H1 (cell line): ENCODE measurements around the gene LCLAT1. TPM values are rescaled to one million over a fixed set of nuclear protein-coding genes. Genes with fewer than 3 reads are reported as not detected.

ENCODE experiments used
- CTCF ChIA-PET: fragments of 300-600 bp; sonication (Branson Sonifier 250); formaldehyde crosslinking; loops from one replicate; lab custom pipeline; 2021; ENCODE audit not compliant: partially characterized antibody; lab: Charles Lee
- POLR2A ChIA-PET: fragments of 300-600 bp; sonication (Branson Sonifier 250); formaldehyde crosslinking; loops from one replicate; lab custom pipeline; 2021; ENCODE audit warnings: inconsistent platforms; ENCODE audit not compliant: partially characterized antibody; lab: Charles Lee
- DNase-seq, 2 experiments: peaks; one replicate each; pipeline versions ENCODE4 v3.0.0 to v3.0.0-alpha.2; 2010 to 2022; ENCODE audit warnings: low spot score in 2 of 2, low read depth in 1 of 2, mixed read lengths in 1 of 2
- FAIRE-seq: peaks from 2 replicates; lab custom pipeline; 2011; peaks lifted over from hg19 to GRCh38; lab: Jason Lieb, UNC
- H2AFZ ChIP-seq: 2 replicates; pipeline ENCODE4 v1.8.1; 2012; ENCODE audit warnings: low read length, inconsistent platforms
- H2AK5ac ChIP-seq: 2 replicates; pipeline ENCODE4 v1.6.1; 2013; ENCODE audit warnings: low read depth, low read length
- H2BK120ac ChIP-seq: replicated peaks from 2 replicates; pipeline ENCODE3; 2013; ENCODE audit warnings: low read depth, low read length, inconsistent platforms
- H2BK12ac ChIP-seq: 2 replicates; pipeline ENCODE4 v1.6.1; 2013; ENCODE audit warnings: low read depth, low read length
- H2BK15ac ChIP-seq: 2 replicates; pipeline ENCODE4 v1.6.1; 2013; ENCODE audit warnings: low read length
- H2BK20ac ChIP-seq: 2 replicates; pipeline ENCODE4 v1.6.1; 2013; ENCODE audit warnings: low read length
- H2BK5ac ChIP-seq: 2 replicates; pipeline ENCODE4 v1.6.1; 2013; ENCODE audit warnings: low read depth, low read length
- H3K14ac ChIP-seq: 2 replicates; pipeline ENCODE4 v1.6.1; 2013; ENCODE audit warnings: inconsistent platforms; ENCODE audit not compliant: insufficient read length
- H3K18ac ChIP-seq: 2 replicates; pipeline ENCODE4 v1.6.1; 2013; ENCODE audit warnings: low read length; ENCODE audit errors: extremely low read depth
- H3K23ac ChIP-seq: 2 replicates; pipeline ENCODE4 v1.6.1; 2013; ENCODE audit warnings: inconsistent platforms; ENCODE audit not compliant: insufficient read length
- H3K23me2 ChIP-seq: 2 replicates; pipeline ENCODE4 v1.6.1; 2013; ENCODE audit warnings: low read depth, low read length
- H3K27ac ChIP-seq: 2 replicates; pipeline ENCODE4 v1.6.1; 2011; ENCODE audit warnings: low read depth, low read length, inconsistent platforms
- H3K27me3 ChIP-seq, 4 experiments: replicated peaks in 1 of 4; 1 replicate in 1 of 4; 2 replicates in 3 of 4; pipeline versions ENCODE4 v1.6.1 to v1.8.1; 2011 to 2013; ENCODE audit warnings: low read length in 3 of 4, mild to moderate bottlenecking in 3 of 4, inconsistent platforms in 2 of 4, mixed read lengths in 2 of 4, moderate library complexity in 1 of 4; ENCODE audit not compliant: control insufficient read depth in 3 of 4, insufficient read depth in 3 of 4; ENCODE audit errors: extremely low read depth in 1 of 4
- H3K36me3 ChIP-seq, 4 experiments: 2 replicates each; pipeline versions ENCODE4 v1.6.1 to v1.8.1; 2011 to 2013; ENCODE audit warnings: mild to moderate bottlenecking in 4 of 4, low read length in 3 of 4, moderate library complexity in 2 of 4, control low read depth in 1 of 4, inconsistent platforms in 1 of 4; ENCODE audit not compliant: insufficient read depth in 4 of 4, control insufficient read depth in 2 of 4
- H3K4ac ChIP-seq: replicated peaks from 2 replicates; pipeline ENCODE3; 2013; ENCODE audit warnings: low read length, low read depth, mixed read lengths, inconsistent platforms; ENCODE audit not compliant: insufficient read length
- H3K4me1 ChIP-seq, 4 experiments: replicated peaks in 1 of 4; 1 replicate in 1 of 4; 2 replicates in 3 of 4; pipeline versions ENCODE4 v1.6.1 to v1.8.1; 2011 to 2013; ENCODE audit warnings: low read length in 3 of 4, inconsistent platforms in 2 of 4, mixed read lengths in 1 of 4; ENCODE audit not compliant: insufficient read depth in 4 of 4, control insufficient read depth in 3 of 4
- H3K4me2 ChIP-seq, 2 experiments: 2 replicates each; pipeline versions ENCODE4 v1.6.1 to v1.8.1; 2011 to 2013; ENCODE audit warnings: low read depth in 2 of 2, low read length in 2 of 2, control low read depth in 1 of 2, inconsistent platforms in 1 of 2, mild to moderate bottlenecking in 1 of 2; ENCODE audit not compliant: insufficient read depth in 1 of 2
- H3K4me3 ChIP-seq, 4 experiments: fragments of 200-600, 300-600 bp in 1 of 4; sonication (generic), shearing (Covaris generic), sonication (Bioruptor Twin) in 1 of 4; 2 replicates each; pipeline versions ENCODE4 v1.5.1 to v1.8.1; 2011 to 2016; ENCODE audit warnings: low read length in 4 of 4, low read depth in 3 of 4, control low read depth in 2 of 4, inconsistent platforms in 2 of 4, mild to moderate bottlenecking in 2 of 4, mixed read lengths in 1 of 4, moderate library complexity in 1 of 4; ENCODE audit not compliant: insufficient read depth in 2 of 4; ENCODE audit errors: extremely low read depth in 1 of 4
- H3K56ac ChIP-seq: replicated peaks from 2 replicates; pipeline ENCODE3; 2013; ENCODE audit warnings: low read depth, mild to moderate bottlenecking, mixed read lengths, low read length, inconsistent platforms; ENCODE audit not compliant: insufficient read length
- H3K79me1 ChIP-seq: 2 replicates; pipeline ENCODE4 v1.6.1; 2013; ENCODE audit warnings: low read depth, low read length, control low read depth
- H3K79me2 ChIP-seq, 2 experiments: 2 replicates each; pipeline versions ENCODE4 v1.6.1 to v1.8.1; 2012 to 2013; ENCODE audit warnings: low read length in 2 of 2, mild to moderate bottlenecking in 2 of 2, inconsistent platforms in 1 of 2; ENCODE audit not compliant: insufficient read depth in 2 of 2, control insufficient read depth in 1 of 2
- H3K9ac ChIP-seq, 4 experiments: replicated peaks in 1 of 4; 1 replicate in 1 of 4; 2 replicates in 3 of 4; pipeline versions ENCODE4 v1.6.1 to v1.8.1; 2011 to 2013; ENCODE audit warnings: low read depth in 3 of 4, low read length in 3 of 4, control low read depth in 2 of 4, mild to moderate bottlenecking in 2 of 4, moderate library complexity in 2 of 4, inconsistent platforms in 1 of 4; ENCODE audit errors: extremely low read depth in 1 of 4
- H3K9me3 ChIP-seq, 2 experiments: 2 replicates each; pipeline versions ENCODE4 v1.6.1 to v1.8.1; 2012 to 2013; ENCODE audit warnings: mild to moderate bottlenecking in 2 of 2, moderate library complexity in 2 of 2, control low read depth in 1 of 2, inconsistent platforms in 1 of 2, low read depth in 1 of 2, low read length in 1 of 2, mixed read lengths in 1 of 2; ENCODE audit not compliant: insufficient read depth in 2 of 2
- H4K20me1 ChIP-seq, 2 experiments: replicated peaks in 1 of 2; 2 replicates each; pipeline versions ENCODE3 to v1.8.1; 2011 to 2013; ENCODE audit warnings: inconsistent platforms in 2 of 2, low read length in 2 of 2, mild to moderate bottlenecking in 1 of 2; ENCODE audit not compliant: insufficient read depth in 2 of 2, control insufficient read depth in 1 of 2
- H4K5ac ChIP-seq: 2 replicates; pipeline ENCODE4 v1.6.1; 2013; ENCODE audit warnings: low read length, low read depth, mixed read lengths, inconsistent platforms; ENCODE audit not compliant: insufficient read length
- H4K8ac ChIP-seq: 2 replicates; pipeline ENCODE4 v1.8.0; 2013; ENCODE audit warnings: mild to moderate bottlenecking, moderate library complexity, low read length, inconsistent platforms; ENCODE audit not compliant: insufficient read depth; ENCODE audit errors: extremely low read depth
- H4K91ac ChIP-seq: replicated peaks from 2 replicates; pipeline ENCODE3; 2013; ENCODE audit warnings: low read length, mixed read lengths, inconsistent platforms; ENCODE audit not compliant: insufficient read length
- ATF3 ChIP-seq: IDR thresholded peaks from 2 replicates; pipeline ENCODE4 v1.6.1; 2011; ENCODE audit warnings: low read depth, mild to moderate bottlenecking, low read length; ENCODE audit not compliant: insufficient read depth
- CHD1 ChIP-seq: IDR thresholded peaks from 2 replicates; pipeline ENCODE4 v1.6.1; 2012; ENCODE audit warnings: low read depth, low read length, improper control_type of control experiment
- E2F6 ChIP-seq: IDR thresholded peaks from 2 replicates; pipeline ENCODE4 v1.6.1; 2012; ENCODE audit warnings: inconsistent platforms
- FOSL1 ChIP-seq: IDR thresholded peaks from 2 replicates; pipeline ENCODE4 v1.6.1; 2011; ENCODE audit warnings: mild to moderate bottlenecking, low read depth, low read length, moderate library complexity; ENCODE audit not compliant: insufficient read depth
- GABPA ChIP-seq: IDR thresholded peaks from 2 replicates; pipeline ENCODE4 v1.6.1; 2011; ENCODE audit warnings: mild to moderate bottlenecking, low read length, moderate library complexity, borderline replicate concordance; ENCODE audit not compliant: insufficient read depth
- JUND ChIP-seq: IDR thresholded peaks from 2 replicates; pipeline ENCODE4 v1.6.1; 2011; ENCODE audit warnings: mild to moderate bottlenecking, improper control_type of control experiment, low read length
- KDM5A ChIP-seq: fragments of 200-600 bp; IDR thresholded peaks from 2 replicates; pipeline ENCODE4 v1.7.1; 2012; ENCODE audit warnings: mild to moderate bottlenecking, low read length, inconsistent platforms, mixed read lengths
- NRF1 ChIP-seq: IDR thresholded peaks from 2 replicates; pipeline ENCODE4 v1.6.1; 2011; ENCODE audit warnings: mild to moderate bottlenecking, low read depth, low read length, improper control_type of control experiment
- POLR2AphosphoS5 ChIP-seq: IDR thresholded peaks from 2 replicates; pipeline ENCODE4 v1.6.1; 2011; ENCODE audit warnings: low read depth, low read length
- RAD21 ChIP-seq, 2 experiments: IDR thresholded peaks in 1 of 2; conservative IDR thresholded peaks in 1 of 2; 2 replicates each; pipeline ENCODE4 v1.6.1; 2011; ENCODE audit warnings: low read depth in 2 of 2, low read length in 2 of 2, improper control_type of control experiment in 1 of 2, inconsistent platforms in 1 of 2, mild to moderate bottlenecking in 1 of 2, moderate library complexity in 1 of 2
- SIN3A ChIP-seq, 2 experiments: IDR thresholded peaks in 1 of 2; conservative IDR thresholded peaks in 1 of 2; 2 replicates each; pipeline ENCODE4 v1.6.1; 2011 to 2012; ENCODE audit warnings: low read length in 2 of 2, improper control_type of control experiment in 1 of 2, low read depth in 1 of 2, mild to moderate bottlenecking in 1 of 2
- TAF1 ChIP-seq: IDR thresholded peaks from 2 replicates; pipeline ENCODE4 v1.6.1; 2011; ENCODE audit warnings: mild to moderate bottlenecking, low read depth, low read length
- TBP ChIP-seq: IDR thresholded peaks from 2 replicates; pipeline ENCODE4 v1.6.1; 2011; ENCODE audit warnings: low read depth, low read length, improper control_type of control experiment
- WGBS, 2 experiments: shearing (Covaris generic) in 1 of 2; methylation state at CpG; one replicate each; pipeline versions ENCODE4 v1.1.6 to v1.1.7; 2013 to 2015; ENCODE audit warnings: low lambda C conversion rate in 2 of 2, mixed read lengths in 2 of 2, inconsistent platforms in 1 of 2, low coverage in 1 of 2, missing lambda C conversion rate in 1 of 2; ENCODE audit not compliant: insufficient replicate concordance in 2 of 2, insufficient coverage in 1 of 2, insufficient read length in 1 of 2; ENCODE audit errors: extremely low coverage in 1 of 2, missing lambda C conversion rate in 1 of 2; 5-methylcytosine and 5-hydroxymethylcytosine counted together
- polyA plus RNA-seq, 7 experiments: library from polyadenylated mRNA; depleted of rRNA in 3 of 7; stranded (reverse) in 5 of 7; unstranded in 2 of 7; fragments of >200 nt in 5 of 7; fragments of 200-250 nt in 2 of 7; gene quantifications; 1 replicate in 5 of 7; 2 replicates in 1 of 7; 4 replicates in 1 of 7; pipeline versions ENCODE4 v1.2.1 to v1.2.3, GENCODE V29; 2011 to 2013; ENCODE audit warnings: missing spikeins in 2 of 7, mixed read lengths in 2 of 7
- total RNA-seq: library from RNA; stranded (reverse); fragmentation: NEBNext Ultra II Directional; extraction: Animal tissue kit (Norgen Biotek cat#: 25700); gene quantifications from 2 replicates; pipeline ENCODE4 v1.2.1, GENCODE V29; 2021

Gene LCLAT1
- total and polyA plus RNA-seq, 2 of the 8 experiments (the other 6 are each of a cell fraction or from before 2014, with no cell fraction given) = 7.6 to 22.0 TPM

GRCh38 chr2:30655211-30655610, 208.2 kb downstream of the LCLAT1 start:
- Histone ChIP-seq H2BK12ac (no peak overlapping the region), H2BK120ac (no peak overlapping the region), H3K23ac (no peak overlapping the region), H4K91ac (no peak overlapping the region), H3K4me2 (no peak overlapping the region), H3K9me3 (no peaks in the 10 kb centered on the region), H3K79me1 (no peaks in the 10 kb centered on the region), H2AK5ac (no peak overlapping the region), H2BK15ac (no peak overlapping the region), H3K56ac (no peak overlapping the region), H4K20me1 (no peaks in the 10 kb centered on the region), H3K4me3 (no peak overlapping the region), H3K36me3 (no peaks in the 10 kb centered on the region), H3K23me2 (0 out of 2 replicates have a peak, but pooled peaks cover 1% of the 10 kb centered on the region), H3K27me3 (peaks cover 0 to 6% (median 5%) of the 10 kb centered on the region in 4 experiments; a peak in 4 of 7 replicates), H4K5ac (no peak overlapping the region), H3K27ac (no peak overlapping the region), H2BK20ac (no peak overlapping the region), H3K4me1 (peaks cover 7 to 11% (median 9%) of the 10 kb centered on the region in 4 experiments; a peak in 6 of 7 replicates), H2AFZ (no peak overlapping the region), H3K18ac (no peak overlapping the region), H4K8ac (no peak overlapping the region), H3K14ac (no peak overlapping the region), H3K4ac (no peak overlapping the region), H3K9ac (no peak overlapping the region), H2BK5ac (no peak overlapping the region), H3K79me2 (no peaks in the 10 kb centered on the region)
- CTCF ChIA-PET = interaction anchor here (0.8 to 3.3 kb wide), 6 partner anchors 10 to 447 kb away, joined by 3 to 12 read pairs (median 4); no protein-coding TSS in a partner anchor
- FAIRE-seq = no peak
- POLR2A ChIA-PET = no interaction called here
- DNase-seq = no peak
- WGBS, 2 experiments = 94% methylated on average over 6 of the region's 6 CpGs; no CpG with 5 or more reads in 1 of the 2 experiments
- no peak for TF ChIP-seq KDM5A
- no peak for TF ChIP-seq POLR2AphosphoS5
- TF ChIP-seq TAF1 = no peak
- TF ChIP-seq CHD1 = no peak
- no peak for TF ChIP-seq RAD21 (IDR thresholded peaks at IDR 0.05 in 1 of 2, conservative IDR thresholded peaks at IDR 0.05 in 1 of 2; ENCODE audit: low read depth in 2 of 2, low read length in 2 of 2)
- no peak for TF ChIP-seq JUND
- no peak for TF ChIP-seq SIN3A (conservative IDR thresholded peaks at IDR 0.05 in 1 of 2, IDR thresholded peaks at IDR 0.05 in 1 of 2; ENCODE audit: low read depth in 1 of 2, low read length in 2 of 2)
- TF ChIP-seq GABPA = no peak
- TF ChIP-seq TBP = no peak
- TF ChIP-seq E2F6 = no peak
- no peak for TF ChIP-seq NRF1
- TF ChIP-seq FOSL1 = no peak
- TF ChIP-seq ATF3 = no peak
